Transverse colon (tissue), 4 donors: Measurements from ENCODE around the gene PITPNC1. TPM values are rescaled to one million over a fixed set of nuclear protein-coding genes. Genes with fewer than 3 reads are reported as not detected.

Source experiments
- DNase-seq: peaks from one replicate; pipeline ENCODE4 v3.0.0-alpha.2; 2019
- H3K27ac ChIP-seq, 4 donors: fragments of 200-600 bp; sonication (generic); 2 replicates each; pipeline ENCODE4 v1.5.1; 2016 to 2018; ENCODE audit warnings: inconsistent platforms in 4 of 4
- H3K27me3 ChIP-seq: fragments of 200-600 bp; sonication (generic); 2 replicates; pipeline ENCODE4 v1.5.1; 2017; ENCODE audit warnings: inconsistent platforms
- H3K36me3 ChIP-seq, 4 donors: fragments of 200-600 bp; sonication (generic); 2 replicates each; pipeline ENCODE4 v1.5.1; 2017 to 2019; ENCODE audit warnings: inconsistent platforms in 4 of 4
- H3K4me1 ChIP-seq, 4 donors: fragments of 200-600 bp; sonication (generic); 2 replicates each; pipeline ENCODE4 v1.5.1; 2017 to 2020; ENCODE audit warnings: inconsistent platforms in 4 of 4
- H3K4me3 ChIP-seq, 4 donors: fragments of 200-600 bp; sonication (generic); 1 replicate in 1 of 4; 2 replicates in 3 of 4; pipeline versions ENCODE4 v1.5.1 to v1.6.1; 2017 to 2019; ENCODE audit warnings: inconsistent platforms in 4 of 4
- H3K9me3 ChIP-seq, 2 donors: fragments of 200-600 bp; sonication (generic); 2 replicates each; pipeline ENCODE4 v1.5.1; 2017 to 2019; ENCODE audit warnings: inconsistent platforms in 2 of 2
- CTCF ChIP-seq, 5 experiments: fragments of 200-600 bp in 3 of 5; fragments of 450-650 bp in 2 of 5; sonication (generic) in 3 of 5; IDR thresholded peaks; 1 replicate in 2 of 5; 2 replicates in 3 of 5; pipeline ENCODE4 v1.5.1; 2016 to 2017; ENCODE audit warnings: antibody characterized with exemption in 5 of 5, inconsistent platforms in 3 of 5, mild to moderate bottlenecking in 2 of 5, moderate library complexity in 1 of 5
- EP300 ChIP-seq: sonication (generic); formaldehyde crosslinking; IDR thresholded peaks from one replicate; pipeline ENCODE4 v1.6.1; 2017; ENCODE audit warnings: antibody characterized with exemption, low read depth
- POLR2A ChIP-seq: fragments of 450-650 bp; IDR thresholded peaks from one replicate; pipeline ENCODE4 v1.6.1; 2016; ENCODE audit warnings: antibody characterized with exemption, mild to moderate bottlenecking, moderate library complexity
- POLR2AphosphoS5 ChIP-seq, 3 donors: sonication (generic); formaldehyde crosslinking; IDR thresholded peaks; one replicate each; pipeline ENCODE4 v1.6.1; 2016; ENCODE audit warnings: antibody characterized with exemption in 3 of 3
- WGBS, 2 donors: methylation state at CpG; one replicate each; pipeline ENCODE4 v1.1.5; 2018; ENCODE audit warnings: low coverage in 1 of 2; 5-methylcytosine and 5-hydroxymethylcytosine counted together
- in situ Hi-C, 4 donors: fragments of 200-750 bp; cut with MboI; loops; one replicate each; pipeline versions ENCODE4 v1.15.0 to v1.15.1; 2017; ENCODE audit warnings: low sequenced_read_pairs in 3 of 4, low pct_ligation_motif_present in 1 of 4, low pct_unique_long_range_greater_than_20kb in 1 of 4
- intact Hi-C: fragments of 100-400 bp; cut with DNase I; formaldehyde crosslinking; loops from one replicate; pipeline ENCODE4 v1.15.1; 2023; ENCODE audit warnings: low total_unique reads
- total RNA-seq, 4 donors: library from RNA; depleted of rRNA; stranded (reverse); fragments of >200 nt; gene quantifications; one replicate each; pipeline ENCODE4 v1.1.0, GENCODE V29; 2016

The PITPNC1 gene
- total RNA-seq, 4 donors from 2014 or later: 1.6 to 10.3 (median 4.0) TPM

GRCh38 chr17:67400193-67400592, 23.1 kb downstream of the PITPNC1 start:
- no peaks in the 10 kb centered on the region for H3K27me3 ChIP-seq
- H3K9me3 ChIP-seq: no peaks in the 10 kb centered on the region
- no peak for DNase-seq
- in situ Hi-C loops: no loop called here
- H3K4me1 ChIP-seq: peaks cover 0 to 18% (median 10%) of the 10 kb centered on the region in 4 donors
- intact Hi-C loops: no loop called here
- no peak overlapping the region for H3K4me3 ChIP-seq
- TF ChIP-seq EP300 (no peak), POLR2AphosphoS5 (IDR thresholded peaks at IDR 0.05) (no peak), CTCF (IDR thresholded peaks at IDR 0.05) (no peak), POLR2A (no peak)
- peak overlapping the region in 2 of 4 donors; percentile 2 to 27 for H3K27ac ChIP-seq
- 0 to 20% methylated on average over 3 to 6 of the region's 6 CpGs for WGBS, 2 donors
- no peaks in the 10 kb centered on the region for H3K36me3 ChIP-seq

DNA sequence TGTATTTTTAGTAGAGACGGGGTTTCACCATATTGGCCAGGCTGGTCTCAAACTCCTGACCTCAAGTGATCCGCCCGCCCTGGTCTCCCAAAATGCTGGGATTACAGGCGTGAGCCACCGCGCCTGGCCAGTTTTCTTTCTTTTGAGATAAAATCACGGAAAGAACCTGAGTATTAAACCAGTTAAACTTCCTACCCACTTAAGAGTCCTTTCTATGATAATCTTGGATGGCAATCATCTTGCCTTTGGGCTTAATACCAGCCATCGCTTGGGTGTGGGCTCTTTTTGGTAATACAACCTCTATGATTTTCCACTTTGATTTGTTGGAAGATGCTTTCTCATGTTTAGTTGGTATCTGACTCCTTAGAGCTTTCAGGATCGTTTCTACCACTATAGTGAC, 24.0 kb downstream of the PITPNC1 start:
- no peaks in the 10 kb centered on the region for H3K9me3 ChIP-seq
- H3K36me3 ChIP-seq: no peaks in the 10 kb centered on the region
- H3K27me3 ChIP-seq: no peaks in the 10 kb centered on the region
- in situ Hi-C loops (no loop called here), intact Hi-C loops (no loop called here)
- H3K27ac ChIP-seq: peak overlapping the region in 1 of 4 donors; percentile 21
- WGBS, 2 donors: 86 to 93% methylated on average over 2 to 9 of the region's 9 CpGs
- H3K4me1 ChIP-seq: peaks cover 0 to 18% (median 10%) of the 10 kb centered on the region in 4 donors
- no peak for DNase-seq
- TF ChIP-seq CTCF (IDR thresholded peaks at IDR 0.05): no peak
- no peak for TF ChIP-seq POLR2AphosphoS5 (IDR thresholded peaks at IDR 0.05)
- no peak for TF ChIP-seq POLR2A
- TF ChIP-seq EP300: no peak
- H3K4me3 ChIP-seq: no peak overlapping the region

DNA sequence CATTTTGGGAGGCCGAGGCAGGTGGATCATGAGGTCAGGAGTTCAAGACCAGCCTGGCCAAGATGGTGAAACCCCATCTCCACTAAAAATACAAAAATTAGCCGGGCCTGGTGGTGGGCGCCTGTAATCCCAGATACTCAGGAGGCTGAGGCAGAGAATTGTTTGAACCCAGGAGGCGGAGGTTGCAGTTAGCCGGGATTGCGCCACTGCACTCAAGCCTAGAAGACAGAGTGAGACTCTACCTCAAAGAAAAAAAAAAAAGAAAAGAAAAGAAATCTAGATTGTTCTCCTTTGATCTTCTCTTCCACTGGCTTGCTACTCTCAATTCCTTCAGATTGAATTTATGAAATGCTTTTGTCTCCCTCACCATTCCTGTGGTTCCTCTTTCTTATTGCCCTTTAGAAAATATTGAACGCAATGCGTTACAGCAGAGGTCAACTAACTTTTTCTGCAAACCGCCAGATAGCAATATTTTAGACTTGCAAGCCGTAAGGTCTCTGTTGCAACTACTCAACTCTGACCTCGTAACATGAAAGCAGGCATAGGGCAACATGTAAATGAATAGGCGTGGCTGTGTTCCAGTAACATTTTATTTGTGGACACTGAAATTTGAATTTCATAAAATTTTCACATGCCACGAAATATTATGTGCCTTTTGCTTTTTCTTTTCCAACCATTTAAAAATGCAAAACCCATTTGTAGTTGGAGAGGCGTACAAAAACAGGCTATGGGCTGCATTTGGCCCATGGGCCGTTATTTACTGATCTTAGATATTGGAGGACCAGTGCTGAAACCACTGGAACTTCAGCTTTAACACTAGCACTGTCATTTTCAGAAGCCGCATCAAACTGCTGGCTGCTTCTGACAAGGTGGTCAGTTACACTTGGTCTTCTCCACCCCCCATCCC, 24.8 kb downstream of the PITPNC1 start:
- no peaks in the 10 kb centered on the region for H3K9me3 ChIP-seq
- intact Hi-C loops: no loop called here
- no peaks in the 10 kb centered on the region for H3K27me3 ChIP-seq
- DNase-seq: no peak
- TF ChIP-seq POLR2AphosphoS5 (IDR thresholded peaks at IDR 0.05): no peak
- TF ChIP-seq POLR2A: no peak
- no peak for TF ChIP-seq EP300
- no peak for TF ChIP-seq CTCF (IDR thresholded peaks at IDR 0.05)
- no peaks in the 10 kb centered on the region for H3K36me3 ChIP-seq
- H3K27ac ChIP-seq: peak overlapping the region in 1 of 4 donors; percentile 21
- no peak overlapping the region for H3K4me3 ChIP-seq
- in situ Hi-C loops: no loop called here
- 87 to 89% methylated on average over 11 to 16 of the region's 16 CpGs for WGBS, 2 donors
- H3K4me1 ChIP-seq: peaks cover 0 to 18% (median 10%) of the 10 kb centered on the region in 4 donors

- in situ Hi-C loops: no loop called here
- intact Hi-C loops: no loop called here
- Histone ChIP-seq H3K27me3 (no peaks in the 10 kb centered on the region), H3K27ac (no peak overlapping the region), H3K4me1 (peaks cover 0 to 18% (median 10%) of the 10 kb centered on the region in 4 donors), H3K36me3 (no peaks in the 10 kb centered on the region), H3K9me3 (no peaks in the 10 kb centered on the region), H3K4me3 (no peak overlapping the region)
- no peak for TF ChIP-seq POLR2AphosphoS5 (IDR thresholded peaks at IDR 0.05)
- no peak for TF ChIP-seq EP300
- TF ChIP-seq CTCF (IDR thresholded peaks at IDR 0.05): no peak
- no peak for TF ChIP-seq POLR2A
- 90 to 93% methylated on average over 2 of the region's 2 CpGs for WGBS, 2 donors
- no peak for DNase-seq
Observed at GRCh38 chr17:67403065-67403464, 26.0 kb downstream of the PITPNC1 start.
